Activated CD8-positive, alpha-beta memory T cell treated with anti-CD3 and anti-CD28 coated beads for 36 hours (primary cell): ENCODE measurements around the gene HIGD1B. TPM values are rescaled to one million over a fixed set of nuclear protein-coding genes. Genes with fewer than 3 reads are reported as not detected.
"Not testable (repeated sequence)": the region's sequence is repeated elsewhere in the genome, so short reads cannot be mapped to it uniquely, and the experiment has no call there.

Experiments
- CTCF ChIA-PET: fragments of 350-600 bp; sonication (Branson Sonifier 250); formaldehyde crosslinking; loops from one replicate; lab custom pipeline; 2021; ENCODE audit warnings: antibody characterized with exemption; lab: Charles Lee
- POLR2A ChIA-PET: fragments of 350-600 bp; sonication (Branson Sonifier 250); formaldehyde crosslinking; loops from one replicate; lab custom pipeline; 2021; ENCODE audit warnings: antibody characterized with exemption; lab: Charles Lee
- total RNA-seq, 2 experiments: library from RNA; stranded (reverse); gene quantifications; one replicate each; pipeline ENCODE4 v1.2.3, GENCODE V29; 2021

The HIGD1B gene
- not detected for total RNA-seq

GRCh38 chr17:44847586-44847985 is at the start of gene HIGD1B:
Gene HIGD1B (plus strand): TSS chr17:44847883. CDS start chr17:44848153, 270 bp downstream.
- CTCF ChIA-PET = no interaction called here
- POLR2A ChIA-PET = no interaction called here

- CTCF ChIA-PET = interaction anchor here (0.6 kb wide), 1 partner anchor 225 kb away, joined by 4 read pairs; no protein-coding TSS in a partner anchor
- POLR2A ChIA-PET = no interaction called here
Observed at GRCh38 chr17:44798356-44798755, 49.3 kb upstream of the HIGD1B start.

DNA sequence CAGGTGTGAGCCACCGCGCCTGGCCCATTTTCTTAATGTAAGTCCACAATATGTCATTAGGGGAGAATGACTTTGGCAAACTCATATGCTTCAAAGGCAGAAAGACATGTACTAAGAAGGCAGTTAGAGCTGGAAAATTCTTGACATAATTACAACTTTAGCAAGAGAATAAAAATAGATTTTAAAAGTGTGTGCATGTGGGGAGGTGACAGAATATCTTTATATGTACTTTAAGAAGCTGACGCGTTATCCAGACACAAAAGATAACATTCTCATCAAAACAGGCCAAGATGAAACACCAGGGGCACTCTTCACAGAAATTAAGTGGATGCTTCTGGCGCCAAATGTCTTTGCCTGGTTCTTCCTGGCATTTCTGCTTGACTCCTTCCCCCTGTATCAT is 45.8 kb upstream of the HIGD1B start:
- CTCF ChIA-PET = no interaction called here
- POLR2A ChIA-PET = no interaction called here

- CTCF ChIA-PET = no interaction called here
- POLR2A ChIA-PET = no interaction called here
Observed at GRCh38 chr17:44804302-44805089, 43.2 kb upstream of the HIGD1B start.

DNA sequence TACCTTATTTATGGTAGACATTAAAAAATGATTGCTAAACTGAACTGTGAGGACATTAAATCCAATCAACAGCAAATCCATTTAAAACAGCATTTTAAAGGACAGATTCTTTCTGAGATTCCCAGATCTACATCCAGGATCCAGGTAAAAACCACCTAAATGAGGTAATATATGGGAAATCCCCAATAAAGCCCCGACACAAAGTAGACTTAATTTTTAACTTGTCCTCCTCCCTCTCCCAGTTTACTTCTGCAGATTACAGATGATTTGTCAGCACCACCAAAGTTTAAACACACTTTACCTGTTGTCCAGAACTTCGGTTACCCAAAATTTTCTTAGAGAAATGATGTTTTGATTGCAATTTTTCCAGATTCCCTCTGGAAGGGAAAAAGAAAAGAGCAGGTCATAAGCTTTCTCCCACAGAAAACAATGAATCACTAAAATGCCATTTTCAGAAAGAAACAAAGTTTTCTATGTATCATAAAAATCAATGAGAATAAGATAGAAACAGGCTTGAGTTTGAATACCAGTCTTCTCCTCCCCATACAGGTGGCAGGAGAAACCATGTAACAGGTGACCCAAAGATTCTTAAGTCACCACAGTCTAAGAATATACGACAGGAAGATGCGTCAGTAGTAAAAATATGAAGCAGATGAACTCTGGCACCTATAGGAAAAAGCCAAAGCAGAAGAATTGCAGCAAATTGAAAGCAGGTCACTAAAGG is 40.4 kb upstream of the HIGD1B start:
- POLR2A ChIA-PET = no interaction called here
- CTCF ChIA-PET = no interaction called here

GRCh38 chr17:44807817-44808155 is 39.9 kb upstream of the HIGD1B start:
- POLR2A ChIA-PET = no interaction called here

DNA sequence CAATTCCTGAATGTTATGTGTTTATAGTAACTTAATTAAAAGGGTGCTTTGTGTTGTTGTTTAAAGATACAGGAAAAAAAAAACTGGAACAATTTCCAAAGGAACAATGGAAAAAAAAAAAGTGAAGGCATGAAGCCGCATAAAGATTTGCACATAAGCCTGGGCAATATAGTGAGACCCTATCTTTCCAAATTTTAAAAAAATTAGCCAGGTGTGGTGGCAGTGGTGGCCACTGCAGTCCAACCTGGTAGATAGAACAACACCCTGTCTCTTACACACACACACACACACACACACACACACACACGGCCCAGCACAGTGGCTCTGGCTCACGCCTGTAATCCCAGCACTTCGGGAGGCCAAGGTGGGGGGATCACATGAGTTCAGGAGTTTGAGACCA is 39.5 kb upstream of the HIGD1B start:
- POLR2A ChIA-PET = no interaction called here
- CTCF ChIA-PET = no interaction called here

More at GRCh38 chr17:44807817-44808155, 39.9 kb upstream of the HIGD1B start:
- CTCF ChIA-PET = no interaction called here

GRCh38 chr17:44808656-44809388 is 38.9 kb upstream of the HIGD1B start:
- CTCF ChIA-PET, POLR2A ChIA-PET: not testable (repeated sequence)

DNA sequence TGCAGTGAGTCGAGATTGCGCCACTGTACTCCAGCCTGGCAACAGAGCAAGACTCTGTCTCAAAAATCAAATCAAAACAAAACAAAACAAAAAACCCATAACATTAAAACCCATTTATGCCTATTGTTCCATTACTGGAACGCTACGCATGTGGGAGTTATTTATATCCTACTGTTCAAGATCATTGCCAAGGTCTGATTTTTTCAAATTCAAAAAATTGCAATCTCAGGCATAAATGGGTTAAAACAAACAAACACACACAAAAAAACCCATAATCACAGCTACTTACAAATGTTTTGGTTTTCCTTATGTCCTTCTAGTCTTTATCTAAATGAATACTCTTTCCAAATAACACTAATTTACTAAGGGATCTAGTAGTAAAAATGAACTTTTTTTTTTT is 35.4 kb upstream of the HIGD1B start:
- CTCF ChIA-PET = no interaction called here
- POLR2A ChIA-PET = no interaction called here

DNA sequence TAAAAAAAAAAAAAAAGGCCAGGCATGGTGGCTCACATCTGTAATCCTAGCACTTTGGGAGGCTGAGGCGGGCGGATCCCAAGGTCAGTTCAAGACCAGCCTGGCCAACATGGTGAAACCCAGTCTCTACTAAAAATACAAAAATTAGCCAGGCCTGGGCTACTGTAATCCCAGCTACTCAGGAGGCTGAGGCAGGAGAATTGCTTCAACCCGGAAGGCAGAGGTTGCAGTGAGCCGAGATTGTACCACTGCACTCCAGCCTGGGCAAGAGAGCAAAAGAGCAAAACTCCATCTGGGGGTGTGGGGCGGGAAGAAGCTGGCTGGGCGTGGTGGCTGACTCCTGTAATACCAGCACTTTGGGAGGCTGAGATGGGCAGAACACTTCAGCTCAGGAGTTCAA is 29.2 kb upstream of the HIGD1B start:
- POLR2A ChIA-PET, CTCF ChIA-PET: not testable (repeated sequence)

GRCh38 chr17:44820631-44821212 is 27.0 kb upstream of the HIGD1B start:
- POLR2A ChIA-PET = no interaction called here
- CTCF ChIA-PET = interaction anchor here (0.7 kb wide), 2 partner anchors 259 to 507 kb away, joined by 3 to 5 read pairs; no protein-coding TSS in a partner anchor

DNA sequence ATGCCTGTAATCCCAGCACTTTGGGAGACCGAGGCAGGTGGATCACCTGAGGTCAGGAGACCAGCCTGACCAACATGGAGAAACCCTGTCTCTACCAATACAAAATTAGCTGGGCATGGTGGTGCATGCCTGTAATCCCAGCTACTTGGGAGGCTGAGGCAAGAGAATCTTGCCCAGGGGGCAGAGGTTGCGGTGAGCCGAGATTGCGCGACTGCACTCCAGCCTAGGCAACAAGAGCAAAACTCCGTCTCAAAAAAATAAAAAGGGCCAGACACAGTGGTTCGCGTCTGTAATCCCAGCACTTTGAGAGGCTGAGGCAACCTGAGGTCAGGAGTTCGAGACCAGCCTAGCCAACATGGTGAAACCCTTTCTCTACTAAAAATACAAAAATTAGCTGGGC is 22.4 kb upstream of the HIGD1B start:
- CTCF ChIA-PET = interaction anchor here (0.7 kb wide), 1 partner anchor 209 kb away, joined by 3 read pairs; no protein-coding TSS in a partner anchor
- POLR2A ChIA-PET = not testable (repeated sequence)

DNA sequence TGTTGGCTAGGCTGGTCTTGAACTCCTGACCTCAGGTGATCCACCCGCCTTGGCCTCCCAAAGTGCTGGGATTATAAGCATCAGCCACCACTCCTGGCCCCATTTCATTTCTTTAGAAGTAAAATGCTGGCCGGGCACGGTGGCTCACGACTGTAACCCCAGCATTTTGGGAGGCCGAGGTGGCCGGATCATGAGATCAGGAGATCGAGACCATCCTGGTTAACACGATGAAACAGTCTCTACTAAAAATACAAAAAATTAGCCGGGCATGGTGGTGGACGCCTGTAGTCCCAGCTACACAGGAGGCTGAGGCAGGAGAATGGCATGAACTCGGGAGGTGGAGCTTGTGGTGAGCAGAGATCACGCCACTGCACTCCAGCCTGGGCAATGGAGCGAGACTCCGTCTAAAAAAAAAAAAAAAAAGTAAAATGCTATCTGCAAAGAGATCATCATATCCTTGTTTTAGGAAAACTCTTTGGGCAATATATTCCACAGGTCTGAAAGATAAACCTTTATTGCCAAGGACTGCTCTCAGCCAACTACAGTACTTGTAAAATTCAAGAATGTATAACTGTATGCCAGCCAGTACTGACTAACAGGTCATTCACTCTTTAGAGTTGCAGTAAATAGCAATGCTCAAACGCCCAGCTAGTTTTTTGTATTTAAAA is 21.4 kb upstream of the HIGD1B start:
- POLR2A ChIA-PET = no interaction called here
- CTCF ChIA-PET = interaction anchor here (0.7 kb wide), 1 partner anchor 17 kb away, joined by 3 read pairs; no protein-coding TSS in a partner anchor

GRCh38 chr17:44827863-44828262 is 19.8 kb upstream of the HIGD1B start:
- ChIA-PET POLR2A (no interaction called here), CTCF (interaction anchor here (0.6 to 1.5 kb wide), 3 partner anchors 40 to 1821 kb away, joined by 3 to 4 read pairs (median 3); no protein-coding TSS in a partner anchor)

GRCh38 chr17:44828919-44829522 is 18.7 kb upstream of the HIGD1B start:
- CTCF ChIA-PET = interaction anchor here (1.2 to 1.5 kb wide), 2 partner anchors 50 to 53 kb away, joined by 4 read pairs; no protein-coding TSS in a partner anchor
- POLR2A ChIA-PET = interaction anchor here (0.6 kb wide), 1 partner anchor 10 kb away, joined by 5 read pairs; no protein-coding TSS in a partner anchor

DNA sequence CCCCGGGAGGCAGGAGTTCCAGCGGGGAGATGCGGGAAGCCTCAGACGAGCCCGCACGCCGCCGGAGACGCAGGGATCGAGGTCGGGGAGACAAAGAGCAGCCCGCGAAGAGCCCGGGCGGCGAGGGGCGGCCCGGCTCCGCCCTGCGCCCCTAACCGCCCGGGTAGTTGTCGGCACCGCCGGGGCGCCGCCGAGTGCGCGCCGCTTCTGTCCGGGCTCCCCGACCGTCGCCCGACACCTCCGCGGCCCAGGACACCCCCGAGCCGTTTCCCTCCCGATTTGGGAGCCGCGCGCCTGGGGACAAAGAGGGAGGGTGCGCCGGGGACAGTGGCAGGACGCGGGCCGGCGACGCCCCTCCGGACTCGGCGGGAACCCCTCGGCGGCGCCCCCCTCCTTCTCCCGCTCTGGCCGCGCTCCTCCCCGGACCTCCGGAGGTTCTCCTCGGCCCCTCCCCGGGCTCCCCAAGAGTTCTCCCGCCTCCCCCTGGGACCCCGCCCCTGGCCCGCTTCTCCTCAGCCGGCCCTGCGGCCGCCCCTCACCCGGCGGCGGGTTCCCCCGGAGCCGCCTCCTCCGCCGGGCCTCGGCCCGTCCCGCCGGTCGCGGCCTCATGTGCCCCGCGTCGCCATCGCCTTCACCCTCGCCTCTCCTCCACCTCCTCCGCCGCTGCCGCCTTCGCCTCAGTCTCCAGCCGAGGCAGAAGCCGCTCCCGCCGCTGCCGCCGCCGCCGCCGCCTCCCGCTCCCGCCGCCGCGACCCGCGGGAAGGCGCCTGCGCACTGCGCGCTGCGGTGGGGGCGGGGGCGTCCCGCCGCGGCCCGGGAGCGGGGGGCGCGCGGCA is 17.9 kb upstream of the HIGD1B start, which contains the start of gene GJC1:
Gene GJC1, minus strand, starts transcription at position 765 of the 836 bp plus-strand sequence. CDS start 24,470 bp downstream, outside the sequence.
- POLR2A ChIA-PET = no interaction called here
- CTCF ChIA-PET = interaction anchor here (1.2 to 1.5 kb wide), 3 partner anchors 11 to 54 kb away, joined by 3 to 4 read pairs (median 4); no protein-coding TSS in a partner anchor
